K562 (cell line): ENCODE measurements around the gene ZNF620. TPM values are rescaled to one million over a fixed set of nuclear protein-coding genes. Genes with fewer than 3 reads are reported as not detected.

Experiments
- ARNT ChIP-seq, 2 experiments: fragments of 450-650 bp; IDR thresholded peaks; 2 replicates each; pipeline ENCODE4 v1.6.1; 2016; ENCODE audit warnings: mild to moderate bottlenecking in 1 of 2
- CBX8 ChIP-seq: fragments of 200-600 bp; sonication (generic); IDR thresholded peaks from 2 replicates; pipeline ENCODE4 v1.6.1; 2012; ENCODE audit warnings: borderline replicate concordance, mixed run types, low read depth, mild to moderate bottlenecking, moderate library complexity, mixed read lengths, low read length, control low read depth, inconsistent platforms; ENCODE audit not compliant: poor library complexity, severe bottlenecking; ENCODE audit errors: extremely low read depth
- CC2D1A ChIP-seq: fragments of 450-650 bp; IDR thresholded peaks from 2 replicates; pipeline ENCODE4 v1.6.1; 2017; ENCODE audit warnings: mild to moderate bottlenecking
- CEBPG ChIP-seq, 3 experiments: fragments of 200-800 bp in 1 of 3; sonication (Bioruptor generic) in 1 of 3; sonication (generic) in 1 of 3; formaldehyde crosslinking in 1 of 3; IDR thresholded peaks in 2 of 3; conservative IDR thresholded peaks in 1 of 3; 2 replicates each; pipeline versions ENCODE4 v1.6.1 to v1.8.0; 2016 to 2022; ENCODE audit warnings: missing compliant biosample characterization in 2 of 3, missing genetic modification characterization in 2 of 3, mild to moderate bottlenecking in 1 of 3, missing genetic modification reagents in 1 of 3
- CXXC5 ChIP-seq: fragments of 250-450 bp; sonication (Bioruptor Pico); IDR thresholded peaks from 2 replicates; pipeline ENCODE4 v1.8.0; 2022; ENCODE audit warnings: inconsistent platforms, mild to moderate bottlenecking, moderate library complexity
- DEAF1 ChIP-seq: fragments of 450-650 bp; formaldehyde crosslinking; IDR thresholded peaks from 2 replicates; pipeline ENCODE4 v1.4.0; 2020; ENCODE audit warnings: mild to moderate bottlenecking, moderate library complexity
- EHMT2 ChIP-seq: fragments of 450-650 bp; IDR thresholded peaks from 2 replicates; pipeline ENCODE4 v1.6.1; 2018; ENCODE audit warnings: antibody characterized with exemption
- FOXM1 ChIP-seq, 2 experiments: fragments of 450-650 bp in 1 of 2; sonication (generic) in 1 of 2; formaldehyde crosslinking in 1 of 2; IDR thresholded peaks; 2 replicates each; pipeline versions ENCODE4 v1.6.1 to v1.9.0; 2017 to 2022; ENCODE audit warnings: low read depth in 2 of 2, mild to moderate bottlenecking in 2 of 2, missing genetic modification reagents in 1 of 2, moderate library complexity in 1 of 2
- MIER1 ChIP-seq: fragments of 450-650 bp; IDR thresholded peaks from 2 replicates; pipeline ENCODE4 v1.6.1; 2016; ENCODE audit warnings: antibody characterized with exemption, mild to moderate bottlenecking, low read depth
- NCOA2 ChIP-seq, 2 experiments: fragments of 450-650 bp; IDR thresholded peaks; 2 replicates each; pipeline ENCODE4 v1.6.1; 2018; ENCODE audit warnings: mild to moderate bottlenecking in 2 of 2, moderate library complexity in 1 of 2; ENCODE audit not compliant: partially characterized antibody in 2 of 2
- POU5F1 ChIP-seq: fragments of 150-350 bp; IDR thresholded peaks from 2 replicates; pipeline ENCODE4 v1.6.1; 2014; ENCODE audit warnings: borderline replicate concordance, low read length, low read depth, mild to moderate bottlenecking; ENCODE audit not compliant: partially characterized antibody
- PTBP1 ChIP-seq: fragments of 200-400 bp; formaldehyde crosslinking; IDR thresholded peaks from 2 replicates; pipeline ENCODE4 v1.6.1; 2017; ENCODE audit warnings: low read depth, low read length
- RBFOX2 ChIP-seq: fragments of 200-400 bp; formaldehyde crosslinking; IDR thresholded peaks from 2 replicates; pipeline ENCODE4 v1.6.1; 2017; ENCODE audit warnings: low read depth, mild to moderate bottlenecking, low read length, moderate library complexity
- SREBF2 ChIP-seq: sonication (generic); formaldehyde crosslinking; IDR thresholded peaks from 2 replicates; pipeline ENCODE4 v1.4.0; 2020; ENCODE audit warnings: mild to moderate bottlenecking, missing genetic modification reagents
- TRIM24 ChIP-seq, 2 experiments: fragments of 450-650 bp; IDR thresholded peaks; 2 replicates each; pipeline ENCODE4 v1.6.1; 2016
- ZBTB11 ChIP-seq, 3 experiments: fragments of 200-800 bp in 1 of 3; fragments of 250-450 bp in 1 of 3; fragments of 450-650 bp in 1 of 3; sonication (Bioruptor Pico) in 1 of 3; sonication (Bioruptor generic) in 1 of 3; formaldehyde crosslinking in 1 of 3; IDR thresholded peaks; 2 replicates each; pipeline versions ENCODE4 v1.6.1 to v1.8.0; 2016 to 2022; ENCODE audit warnings: mild to moderate bottlenecking in 2 of 3, missing genetic modification characterization in 2 of 3, missing compliant biosample characterization in 1 of 3, moderate library complexity in 1 of 3
- ZBTB8A ChIP-seq: fragments of 450-650 bp; IDR thresholded peaks from 2 replicates; pipeline ENCODE4 v1.6.1; 2018; ENCODE audit warnings: mild to moderate bottlenecking, moderate library complexity; ENCODE audit not compliant: partially characterized antibody
- ZC3H4 ChIP-seq: sonication (generic); formaldehyde crosslinking; IDR thresholded peaks from 2 replicates; pipeline ENCODE4 v1.9.0; 2021; ENCODE audit warnings: missing genetic modification reagents, borderline replicate concordance
- polyA plus RNA-seq, 8 experiments: library from polyadenylated mRNA; depleted of rRNA in 4 of 8; stranded (reverse) in 5 of 8; unstranded in 3 of 8; fragments of >200 nt; fragmentation: Nextera tagmentation in 2 of 8; fragmentation: Illumina TruSeq in 1 of 8; extraction: Ambion mirVana in 2 of 8; extraction: Trizol in 1 of 8; gene quantifications; 2 replicates each; pipeline versions ENCODE4 v1.2.1 to v1.2.3, GENCODE V29; 2011 to 2014; ENCODE audit warnings: inconsistent platforms in 1 of 8, missing spikeins in 1 of 8
- total RNA-seq, 7 experiments: library from RNA; depleted of rRNA in 6 of 7; stranded (reverse); fragments of >200 nt in 6 of 7; fragmentation: Illumina TruSeq in 2 of 7; extraction: Trizol in 2 of 7; gene quantifications; 2 replicates each; pipeline versions ENCODE4 v1.2.1 to v1.2.3, GENCODE V29; 2011 to 2021; ENCODE audit warnings: low replicate concordance in 1 of 7
- TF ChIP-seq, protein P1 (sequence below): conservative IDR thresholded peaks from 2 replicates; pipeline ENCODE4 v1.6.1; 2011; ENCODE audit warnings: low read depth, mild to moderate bottlenecking, low read length; ENCODE audit not compliant: control insufficient read depth

ZNF620 gene
- total and polyA plus RNA-seq, 9 of the 15 experiments (the other 6 are each of a cell fraction or from before 2014, with no cell fraction given) = 1.2 to 5.5 (median 3.3) TPM

DNA sequence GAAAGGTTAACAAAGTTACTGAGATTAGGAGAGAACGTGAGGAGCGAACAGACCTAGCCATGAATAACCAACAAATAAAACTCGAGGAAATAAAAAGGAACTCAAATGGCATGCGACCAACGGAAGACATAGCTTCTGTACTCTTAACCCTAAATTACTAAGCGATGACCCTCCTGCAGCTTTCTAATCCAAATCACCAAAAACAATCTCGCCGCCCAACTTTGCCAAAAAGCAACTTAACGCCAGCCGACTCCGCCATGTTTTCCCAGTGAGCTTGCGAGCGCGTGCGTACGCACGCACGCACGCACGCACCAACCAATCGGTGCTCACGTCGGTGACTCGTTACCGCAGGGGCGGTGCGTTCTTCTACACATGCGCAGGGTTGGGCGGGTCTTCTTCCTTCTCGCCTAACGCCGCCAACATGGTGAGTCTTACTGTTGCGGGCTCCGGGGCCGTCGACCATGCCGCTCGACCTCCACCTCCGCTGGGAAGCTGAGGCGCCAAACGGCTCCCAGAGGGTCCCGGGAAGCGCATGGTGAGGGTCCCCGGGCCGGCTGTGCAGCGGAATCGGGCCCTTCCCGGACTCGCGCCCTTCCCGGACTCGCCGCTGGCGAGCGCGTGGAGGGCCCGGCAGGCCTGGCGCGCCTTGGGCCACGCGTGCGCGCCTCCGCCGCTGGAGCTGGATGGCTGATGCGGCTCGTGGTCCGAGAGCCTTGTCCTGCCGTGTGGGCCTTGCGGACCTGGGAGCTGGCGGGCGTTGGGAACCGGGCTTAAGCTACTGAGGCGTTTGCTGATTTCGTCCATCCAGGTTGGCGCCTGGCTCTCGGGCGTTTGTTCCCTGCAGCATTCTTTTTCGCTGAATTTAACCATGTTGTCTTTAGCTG lies 48.7 kb upstream of the ZNF620 start, which contains the start of gene RPL14 (continued):
- TF ChIP-seq ZBTB8A = no peak
- no peak for TF ChIP-seq CC2D1A
- TF ChIP-seq DEAF1 = peak; percentile 31; the same call in 1 of the 2 replicates
- peak in 1 of 2 experiments; percentile 70; a peak in 2 of 4 replicates for TF ChIP-seq ARNT (IDR thresholded peaks at IDR 0.05)
- TF ChIP-seq TRIM24 (IDR thresholded peaks at IDR 0.05) = peak in 1 of 2 experiments; percentile 7; a peak in 1 of 4 replicates
- TF ChIP-seq NCOA2 (IDR thresholded peaks at IDR 0.05; ENCODE audit: partially characterized antibody in 2 of 2) = no peak
- TF ChIP-seq ZBTB11 (CRISPR knock-in tag; IDR thresholded peaks at IDR 0.05) = no peak
- TF ChIP-seq SREBF2 (CRISPR knock-in tag) = no peak
- TF ChIP-seq EHMT2 = no peak
- TF ChIP-seq, protein P1, sequence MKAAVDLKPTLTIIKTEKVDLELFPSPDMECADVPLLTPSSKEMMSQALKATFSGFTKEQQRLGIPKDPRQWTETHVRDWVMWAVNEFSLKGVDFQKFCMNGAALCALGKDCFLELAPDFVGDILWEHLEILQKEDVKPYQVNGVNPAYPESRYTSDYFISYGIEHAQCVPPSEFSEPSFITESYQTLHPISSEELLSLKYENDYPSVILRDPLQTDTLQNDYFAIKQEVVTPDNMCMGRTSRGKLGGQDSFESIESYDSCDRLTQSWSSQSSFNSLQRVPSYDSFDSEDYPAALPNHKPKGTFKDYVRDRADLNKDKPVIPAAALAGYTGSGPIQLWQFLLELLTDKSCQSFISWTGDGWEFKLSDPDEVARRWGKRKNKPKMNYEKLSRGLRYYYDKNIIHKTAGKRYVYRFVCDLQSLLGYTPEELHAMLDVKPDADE = peak; percentile 71; the same call in 1 of the 2 replicates
- TF ChIP-seq RBFOX2 = peak; percentile 99
- TF ChIP-seq PTBP1 = peak; percentile 59; the same call in 1 of the 2 replicates
- TF ChIP-seq MIER1 = no peak
- no peak for TF ChIP-seq FOXM1 (IDR thresholded peaks at IDR 0.05; ENCODE audit: low read depth)
- TF ChIP-seq FOXM1 (CRISPR knock-in tag; IDR thresholded peaks at IDR 0.05; ENCODE audit: low read depth) = peak; percentile 61; the same call in 1 of the 2 replicates
- peak; percentile 8 for TF ChIP-seq POU5F1
- 0 out of 2 replicates have a peak, but pooled peaks have one; percentile 47 for TF ChIP-seq CEBPG (CRISPR knock-in tag; IDR thresholded peaks at IDR 0.05)
- no peak for TF ChIP-seq CEBPG (tag; conservative IDR thresholded peaks at IDR 0.05 in 1 of 2, IDR thresholded peaks at IDR 0.05 in 1 of 2)
- no peak for TF ChIP-seq ZC3H4 (CRISPR knock-in tag)
- no peak for TF ChIP-seq CBX8
- TF ChIP-seq CXXC5 = peak; percentile 98
